NCI-H187 (cell line): ENCODE measurements around the gene AKAP17A.
"Not testable (repeated sequence)": the region's sequence is repeated elsewhere in the genome, so short reads cannot be mapped to it uniquely, and the experiment has no call there.

Experiments used
- DNase-seq, 2 experiments: peaks; one replicate each; lab custom pipeline; 2025; lab: John Stamatoyannopoulos, UW

AKAP17A gene

DNA sequence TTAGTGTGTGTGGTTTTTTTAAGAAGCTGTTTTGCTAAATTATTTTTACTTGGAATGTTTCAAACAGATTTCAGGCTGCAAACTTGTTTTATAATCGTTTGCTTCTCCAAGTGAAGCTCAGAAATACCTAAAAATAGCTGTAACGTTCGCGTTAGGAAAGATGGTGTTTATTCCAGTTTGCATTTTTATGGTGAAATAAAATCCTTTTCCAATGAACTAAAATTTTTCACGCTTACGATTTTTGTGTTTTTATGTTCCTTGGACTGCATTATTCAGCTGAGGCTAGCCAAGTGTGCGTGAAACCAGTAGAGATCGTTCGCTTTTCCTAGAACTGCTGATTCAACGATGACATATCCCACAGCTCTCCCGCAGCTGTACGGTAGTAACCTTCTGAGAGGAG, 10.9 kb downstream of the AKAP17A start:
- DNase-seq: no peak

DNA sequence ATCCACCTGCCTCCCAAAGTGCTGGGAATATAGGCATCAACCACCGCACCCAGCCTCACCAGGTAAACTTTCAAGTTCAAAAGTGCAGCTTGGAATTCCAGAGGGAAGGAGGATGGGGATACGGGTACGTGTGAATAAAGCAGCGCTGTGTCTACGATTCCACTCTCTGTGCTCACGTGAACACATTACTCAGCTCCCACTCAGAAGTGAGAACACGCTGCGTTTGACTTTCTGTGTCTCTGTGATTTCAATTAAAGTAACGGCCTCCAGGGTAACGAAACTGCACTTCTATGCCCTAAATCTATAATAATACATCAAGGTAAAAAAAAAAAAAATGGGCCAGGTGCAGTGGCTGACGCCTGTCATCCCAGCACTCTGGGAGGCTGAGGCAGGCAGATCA, 15.1 kb downstream of the AKAP17A start:
- DNase-seq: no peak

DNA sequence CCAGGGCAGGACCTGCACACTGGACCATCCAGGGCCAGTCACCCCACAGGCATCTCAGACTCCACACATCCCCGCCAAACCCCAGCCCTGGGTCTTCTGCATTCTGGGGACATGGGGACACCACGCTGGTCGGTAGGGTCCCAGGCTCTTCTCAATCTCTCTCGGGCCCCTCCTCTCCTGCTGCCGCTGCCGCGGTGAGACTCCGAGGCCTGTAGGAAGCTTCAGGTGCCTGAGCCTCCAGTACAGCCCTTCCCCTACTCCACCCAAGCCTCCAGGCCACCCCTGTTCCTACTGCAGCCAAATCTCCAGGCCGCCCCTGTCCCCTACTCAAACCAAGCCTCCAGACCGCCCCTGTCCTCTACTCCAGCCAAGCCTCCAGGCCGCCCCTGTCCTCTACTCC, 17.9 kb downstream of the AKAP17A start:
- no peak for DNase-seq

DNA sequence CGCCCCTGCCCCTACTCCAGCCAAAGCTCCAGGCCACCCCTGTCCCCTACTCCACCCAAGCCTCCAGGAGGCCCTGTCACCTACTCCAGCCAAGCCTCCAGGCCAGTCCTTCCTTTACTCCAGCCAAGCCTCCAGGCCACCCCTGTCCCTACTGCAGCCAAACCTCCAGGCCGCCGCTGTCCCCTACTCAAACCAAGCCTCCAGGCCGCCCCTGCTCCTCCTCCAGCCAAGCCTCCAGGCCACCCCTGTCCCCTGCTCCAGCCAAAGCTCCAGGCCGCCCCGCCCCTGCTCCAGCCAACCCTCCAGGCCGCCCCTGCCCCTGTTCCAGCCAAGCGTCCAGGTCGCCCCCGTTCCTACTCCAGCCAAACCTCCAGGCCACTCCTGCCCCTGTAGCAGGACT, 18.4 kb downstream of the AKAP17A start:
- DNase-seq: no peak

- DNase-seq: no peak
Observed at GRCh38 chrX:1610166-1610565, 18.8 kb downstream of the AKAP17A start.

DNA sequence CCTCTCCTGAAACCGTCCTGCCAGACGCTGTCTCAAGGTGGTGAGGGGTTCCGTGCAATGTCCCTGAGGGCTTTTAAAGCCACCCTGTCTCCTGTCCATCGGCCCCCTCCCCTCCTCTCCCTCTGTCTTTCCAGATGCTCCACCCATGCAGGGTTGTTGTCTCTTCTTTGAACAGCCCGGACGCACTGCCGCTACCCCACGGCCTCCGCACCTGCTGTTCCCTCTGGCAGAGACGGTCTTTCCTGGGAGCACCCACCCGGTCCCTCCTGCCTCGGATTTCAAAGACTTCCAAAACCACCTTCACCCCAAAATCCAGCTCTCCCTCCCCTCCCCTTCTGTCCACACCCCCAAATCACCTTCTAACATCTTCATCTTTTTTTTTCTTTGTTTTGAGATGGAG, 19.3 kb downstream of the AKAP17A start:
- no peak for DNase-seq

GRCh38 chrX:1612641-1613286, 21.4 kb downstream of the AKAP17A start:
- no peak for DNase-seq

DNA sequence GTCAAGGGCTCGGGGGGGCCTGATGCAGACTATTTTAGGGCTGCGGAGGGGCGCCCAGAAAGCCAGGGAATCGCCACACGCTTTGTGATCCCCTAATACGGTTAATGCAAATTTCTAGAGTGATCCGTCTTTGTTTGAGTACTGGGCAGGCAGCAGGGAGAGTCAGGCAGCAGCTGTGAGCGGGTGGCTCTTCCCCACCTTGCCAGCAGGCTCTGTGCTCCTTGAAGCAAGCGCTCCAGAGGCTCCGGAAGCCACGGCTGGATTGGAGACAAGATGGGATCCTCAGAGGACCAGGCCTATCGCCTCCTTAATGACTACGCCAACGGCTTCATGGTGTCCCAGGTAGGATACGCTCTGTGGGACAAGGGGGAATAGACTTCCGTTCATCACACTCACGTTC, 23.5 kb downstream of the AKAP17A start, which contains the start of gene ASMT:
TSS of gene ASMT (plus strand) at position 133 of the 400 bp plus-strand sequence. CDS start at position 274, 141 bp downstream.
- DNase-seq: no peak

DNA sequence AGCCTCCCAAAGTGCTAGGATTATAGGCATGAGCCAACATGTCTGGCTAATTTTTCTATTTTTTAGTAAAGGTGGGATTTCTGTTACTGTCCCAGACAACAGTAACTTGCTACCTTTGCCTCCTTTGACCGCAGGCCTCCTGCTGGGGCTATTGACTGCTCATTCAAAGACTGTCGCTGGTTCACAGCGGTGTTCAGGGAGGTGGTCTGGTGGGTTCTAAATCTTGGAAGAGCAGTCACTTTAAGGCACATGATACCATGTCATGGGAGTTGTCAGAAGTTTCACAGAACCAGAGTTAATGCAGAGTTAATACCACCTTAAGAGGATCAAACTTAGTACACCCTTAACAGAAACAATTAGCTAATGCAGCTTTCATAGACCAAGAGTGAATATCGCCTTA, 27.3 kb downstream of the AKAP17A start:
- DNase-seq: no peak

- DNase-seq: no peak
Observed at GRCh38 chrX:1623691-1624090, 32.3 kb downstream of the AKAP17A start.

DNA sequence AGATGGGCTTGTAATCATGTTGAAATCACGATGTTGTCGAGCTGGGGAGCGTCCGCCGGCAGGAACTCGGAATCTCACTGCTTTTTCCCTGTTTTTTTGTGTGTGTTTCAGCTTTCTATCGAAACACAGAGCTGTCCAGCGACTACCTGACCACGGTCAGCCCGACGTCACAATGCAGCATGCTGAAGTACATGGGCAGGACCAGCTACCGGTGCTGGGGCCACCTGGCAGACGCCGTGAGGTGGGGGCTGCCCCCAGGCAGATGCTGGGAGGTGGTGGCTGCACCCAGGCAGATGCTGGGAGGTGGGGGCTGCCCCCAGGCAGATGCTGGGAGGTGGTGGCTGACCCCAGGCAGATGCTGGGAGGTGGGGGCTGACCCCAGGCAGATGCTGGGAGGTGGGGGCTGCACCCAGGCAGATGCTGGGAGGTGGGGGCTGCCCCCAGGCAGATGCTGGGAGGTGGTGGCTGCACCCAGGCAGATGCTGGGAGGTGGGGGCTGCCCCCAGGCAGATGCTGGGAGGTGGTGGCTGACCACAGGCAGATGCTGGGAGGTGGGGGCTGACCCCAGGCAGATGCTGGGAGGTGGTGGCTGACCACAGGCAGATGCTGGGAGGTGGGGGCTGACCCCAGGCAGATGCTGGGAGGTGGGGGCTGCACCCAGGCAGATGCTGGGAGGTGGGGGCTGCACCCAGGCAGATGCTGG, 32.9 kb downstream of the AKAP17A start:
- not testable (repeated sequence) for DNase-seq

GRCh38 chrX:1624861-1625215, 33.4 kb downstream of the AKAP17A start:
- not testable (repeated sequence) for DNase-seq

DNA sequence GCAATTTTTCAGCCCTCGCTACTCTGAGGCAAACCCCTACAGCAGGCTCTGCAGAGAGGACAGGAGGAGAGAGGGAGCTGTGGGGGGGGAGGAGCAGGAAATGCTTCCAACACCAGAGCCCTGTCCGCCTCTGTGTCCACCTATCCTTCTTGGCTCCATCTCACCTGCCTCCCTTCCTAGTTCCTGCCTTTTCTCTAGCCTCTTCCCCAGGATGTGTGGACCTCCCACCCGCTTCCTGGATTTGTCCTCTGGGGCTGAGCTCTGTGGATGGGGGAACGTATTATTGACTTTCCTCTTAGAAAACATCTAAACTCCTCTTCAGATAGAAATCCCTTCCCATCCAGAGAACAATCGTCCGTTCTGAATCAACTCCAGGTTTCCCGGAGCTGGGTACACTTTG, 37.8 kb downstream of the AKAP17A start:
- DNase-seq: no peak

DNA sequence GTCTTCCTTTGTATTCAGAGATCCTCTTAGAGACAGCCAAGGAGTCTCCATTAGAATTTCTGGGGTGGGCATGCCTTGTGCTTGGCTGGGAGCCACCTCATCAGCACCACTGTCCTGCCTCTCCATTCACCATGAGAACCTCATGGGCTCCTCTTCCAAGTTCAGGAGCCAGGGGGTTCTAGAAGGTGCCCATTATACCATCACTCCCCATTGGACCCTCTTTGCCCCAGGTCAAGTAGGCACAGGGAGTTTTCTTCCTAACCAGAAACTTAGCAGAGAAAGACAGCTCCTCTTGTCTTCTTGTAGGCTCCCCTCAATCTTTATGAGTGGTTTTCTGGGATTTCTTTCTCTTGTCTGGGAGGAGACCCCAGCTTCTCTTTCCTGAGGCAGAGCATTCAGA, 54.6 kb downstream of the AKAP17A start:
- no peak for DNase-seq

DNA sequence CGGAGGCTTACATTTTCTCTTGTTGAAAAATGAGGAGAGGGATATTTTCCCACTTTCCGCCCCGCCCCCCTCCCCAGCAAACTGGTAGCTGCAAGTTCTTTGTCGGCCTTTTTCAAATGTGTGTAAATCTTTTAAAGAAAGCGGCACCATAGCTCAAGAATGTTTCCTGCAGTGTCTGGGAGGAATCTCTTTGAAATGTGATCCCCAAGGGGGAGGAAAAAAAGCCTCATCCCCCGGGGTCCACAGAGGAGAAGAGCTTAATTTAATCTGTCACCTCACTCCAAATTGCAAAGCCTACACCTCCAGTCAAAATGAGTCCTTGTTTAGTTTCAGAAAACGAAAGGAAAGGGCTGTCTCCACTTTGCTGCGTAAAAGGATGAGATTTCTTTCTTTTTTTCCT, 58.2 kb downstream of the AKAP17A start:
- no peak for DNase-seq
